GM19239 (cell line): ENCODE results near the gene SERINC2.
A peak's percentile ranks its signal among the peaks of the same experiment; 100 is the strongest.

Experiments
- DNase-seq: peaks from one replicate; pipeline ENCODE4 v3.0.0; 2011; ENCODE audit warnings: low spot score; ENCODE audit not compliant: insufficient read length
- FAIRE-seq: peaks from 2 replicates; lab custom pipeline; 2011; peaks lifted over from hg19 to GRCh38; lab: Jason Lieb, UNC

Gene SERINC2

GRCh38 chr1:31410871-31411270, 2.1 kb upstream of the SERINC2 start:
- no peak for FAIRE-seq
- DNase-seq = no peak

- no peak for DNase-seq
- no peak for FAIRE-seq
These were observed 808 bp upstream of the SERINC2 start for GRCh38 chr1:31412205-31412604.

- FAIRE-seq (peak; percentile 73), DNase-seq (peak; percentile 40)
These were observed 490 bp downstream of the SERINC2 start for GRCh38 chr1:31413405-31414001.

GRCh38 chr1:31414980-31415370, 2.0 kb downstream of the SERINC2 start:
- DNase-seq = no peak
- FAIRE-seq = no peak

GRCh38 chr1:31415658-31416057, 2.6 kb downstream of the SERINC2 start:
- FAIRE-seq (no peak), DNase-seq (no peak)

- FAIRE-seq (no peak), DNase-seq (no peak)
These were observed 3.2 kb downstream of the SERINC2 start for GRCh38 chr1:31416101-31416736.

GRCh38 chr1:31417148-31417547, 4.1 kb downstream of the SERINC2 start:
- DNase-seq = no peak
- FAIRE-seq = no peak

- no peak for DNase-seq
- FAIRE-seq = no peak
These were observed 5.8 kb downstream of the SERINC2 start for GRCh38 chr1:31418626-31419323.

GRCh38 chr1:31420716-31421115, 7.7 kb downstream of the SERINC2 start:
- DNase-seq (no peak), FAIRE-seq (no peak)

GRCh38 chr1:31421371-31422040, 8.5 kb downstream of the SERINC2 start:
- FAIRE-seq (peak; percentile 72), DNase-seq (no peak)

- DNase-seq (no peak), FAIRE-seq (no peak)
These were observed 9.7 kb downstream of the SERINC2 start for GRCh38 chr1:31422505-31423319.

- FAIRE-seq = peak; percentile 100
These were observed 10.5 kb downstream of the SERINC2 start for GRCh38 chr1:31423418-31423947.

GRCh38 chr1:31424568-31424967, 11.6 kb downstream of the SERINC2 start:
- FAIRE-seq (no peak), DNase-seq (no peak)

More at GRCh38 chr1:31423418-31423947, 10.5 kb downstream of the SERINC2 start:
- DNase-seq = peak; percentile 79

GRCh38 chr1:31425301-31426081, 12.5 kb downstream of the SERINC2 start:
- DNase-seq = no peak
- FAIRE-seq = no peak

- FAIRE-seq = peak; percentile 82
- no peak for DNase-seq
These were observed 13.4 kb downstream of the SERINC2 start for GRCh38 chr1:31426249-31426922.

- FAIRE-seq = no peak
- DNase-seq = no peak
These were observed 14.3 kb downstream of the SERINC2 start for GRCh38 chr1:31427322-31427721.

GRCh38 chr1:31428436-31429221, 15.6 kb downstream of the SERINC2 start:
- FAIRE-seq = no peak

GRCh38 chr1:31429583-31429982, 16.6 kb downstream of the SERINC2 start:
- no peak for FAIRE-seq
- DNase-seq = no peak

More at GRCh38 chr1:31428436-31429221, 15.6 kb downstream of the SERINC2 start:
- DNase-seq = no peak
